Effector memory CD8-positive, alpha-beta T cell (primary cell): ENCODE results near the gene ZMIZ1.

Experiments
- ATAC-seq: fragments of 150-1000 bp; cut with Tn5 transposase; replicated peaks from 2 replicates; pipeline ENCODE4 v1.10.0; 2021; ENCODE audit warnings: mild to moderate bottlenecking, moderate library complexity
- DNase-seq, 3 experiments: peaks; one replicate each; pipeline ENCODE4 v3.0.0; 2021
- H3K27ac Mint-ChIP-seq, 2 donors: one replicate each; pipeline ENCODE4 v1.8.0; 2022; ENCODE audit warnings: mild to moderate bottlenecking in 2 of 2, mixed read lengths in 2 of 2, moderate library complexity in 2 of 2
- H3K27me3 Mint-ChIP-seq, 2 donors: one replicate each; pipeline ENCODE4 v1.8.0; 2022; ENCODE audit warnings: mixed read lengths in 2 of 2
- H3K36me3 Mint-ChIP-seq: one replicate; pipeline ENCODE4 v1.8.0; 2022; ENCODE audit warnings: mild to moderate bottlenecking, moderate library complexity, mixed read lengths; ENCODE audit not compliant: insufficient read depth
- H3K4me1 Mint-ChIP-seq, 2 donors: one replicate each; pipeline ENCODE4 v1.8.0; 2022; ENCODE audit warnings: low read depth in 2 of 2, mixed read lengths in 2 of 2
- H3K4me3 Mint-ChIP-seq, 2 donors: one replicate each; pipeline ENCODE4 v1.8.0; 2022; ENCODE audit warnings: mild to moderate bottlenecking in 2 of 2, mixed read lengths in 2 of 2, moderate library complexity in 2 of 2
- H3K9me3 Mint-ChIP-seq, 2 donors: one replicate each; pipeline ENCODE4 v1.8.0; 2022; ENCODE audit warnings: mixed read lengths in 2 of 2
- total RNA-seq, 9 experiments: gene quantifications; one replicate each; lab custom pipeline; 2026; lab: John Stamatoyannopoulos, UW

Gene ZMIZ1
- 15.4 to 57.5 (median 27.0) reads per million in 9 experiments for total RNA-seq

DNA sequence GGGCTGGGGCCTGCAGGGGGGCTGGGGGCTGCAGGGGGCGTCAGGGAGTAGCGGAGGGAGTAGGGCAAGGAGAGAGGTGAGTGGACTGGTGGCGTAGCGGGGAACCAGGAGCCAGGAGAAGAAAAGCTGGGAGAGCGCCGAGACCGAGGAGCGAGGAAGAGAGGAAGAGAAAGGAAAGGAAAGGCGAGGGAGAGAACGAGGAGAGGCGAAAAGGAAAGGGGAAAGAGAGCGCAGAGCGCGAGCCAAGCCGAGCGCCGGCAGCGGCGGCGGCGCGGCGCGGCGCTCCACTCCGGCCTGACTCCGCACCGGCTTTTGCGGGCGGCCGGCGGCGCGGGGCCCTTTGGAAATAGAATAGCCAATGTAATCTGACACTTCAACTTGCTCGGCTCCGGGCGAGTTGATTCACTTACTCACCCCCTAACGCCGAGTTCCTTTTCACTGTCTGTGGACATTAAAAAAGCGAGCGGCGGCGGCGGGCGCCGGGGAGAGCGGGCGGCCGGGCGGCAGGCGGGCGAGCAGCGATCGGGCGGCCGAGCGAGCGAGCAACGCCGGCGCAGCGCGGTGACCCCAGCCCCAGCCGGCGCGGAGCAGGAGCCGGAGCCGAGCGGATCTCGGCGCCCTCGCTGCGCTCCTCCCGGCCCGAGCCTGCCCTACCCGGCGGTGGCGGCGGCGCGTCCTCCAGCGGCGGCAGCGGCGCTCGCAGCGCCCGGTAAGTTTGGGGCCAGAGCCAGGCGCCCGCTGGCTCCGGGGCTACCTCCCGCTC lies at the start of gene ZMIZ1:
Gene ZMIZ1 (plus strand): TSS at position 405 of the 763 bp plus-strand sequence. CDS start 132,667 bp downstream, outside the sequence.
- Mint-ChIP-seq H3K27me3 (no peaks in the 10 kb centered on the region), H3K4me1 (peaks cover 24 to 38% of the 10 kb centered on the region in 2 donors), H3K9me3 (no peaks in the 10 kb centered on the region), H3K36me3 (peaks cover 15% of the 10 kb centered on the region), H3K27ac (peak within 1 kb of the TSS; percentile 67 to 83), H3K4me3 (peak within 1 kb of the TSS; percentile 68 to 88)
- peak; percentile 66 for ATAC-seq
- peak; percentile 72 to 77 (median 73) for DNase-seq

DNA sequence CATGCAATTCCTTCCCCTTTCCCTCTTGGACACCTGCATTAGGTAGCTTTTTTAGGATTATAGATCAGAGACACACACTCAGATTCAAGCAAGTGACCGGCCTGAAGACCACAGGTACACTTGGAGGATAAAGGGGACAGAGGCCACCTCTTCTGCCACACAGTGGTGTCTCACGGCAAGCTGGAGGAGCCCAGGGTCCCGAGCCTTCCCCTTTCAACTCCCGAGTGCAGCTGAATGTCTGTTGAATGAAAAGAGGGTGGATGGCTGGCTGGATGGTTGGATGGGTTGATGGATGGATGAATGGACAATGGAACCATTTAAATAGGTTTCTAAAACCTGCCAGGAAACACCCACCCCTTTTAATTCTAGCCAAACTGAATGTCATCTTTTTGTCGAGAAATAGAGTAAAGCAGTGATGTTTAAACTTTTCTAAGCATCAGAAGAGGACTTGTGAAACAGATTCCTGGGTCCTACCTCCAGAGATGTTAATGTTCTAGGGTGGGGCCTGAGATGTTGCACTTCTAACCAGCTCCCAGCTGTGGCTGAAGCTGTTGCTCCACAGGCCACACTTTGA lies 49.2 kb upstream of the ZMIZ1 start:
- Mint-ChIP-seq H3K9me3 (peaks cover 0 to 2% of the 10 kb centered on the region in 2 donors), H3K4me3 (no peak overlapping the region), H3K36me3 (no peaks in the 10 kb centered on the region), H3K27ac (no peak overlapping the region), H3K27me3 (peaks cover 6 to 9% of the 10 kb centered on the region in 2 donors), H3K4me1 (peaks cover 6 to 11% of the 10 kb centered on the region in 2 donors)
- ATAC-seq (no peak), DNase-seq (no peak)

- ATAC-seq, result no peak
Observed at GRCh38 chr10:79020015-79020491, 48.7 kb upstream of the ZMIZ1 start.

GRCh38 chr10:79020605-79021004 lies 48.2 kb upstream of the ZMIZ1 start:
- Mint-ChIP-seq H3K27me3 (peaks cover 6 to 9% of the 10 kb centered on the region in 2 donors), H3K4me1 (peaks cover 12 to 18% of the 10 kb centered on the region in 2 donors), H3K36me3 (peaks cover 3% of the 10 kb centered on the region), H3K4me3 (no peak overlapping the region), H3K9me3 (peaks cover 0 to 2% of the 10 kb centered on the region in 2 donors), H3K27ac (no peak overlapping the region)
- ATAC-seq (no peak), DNase-seq (no peak)

More at GRCh38 chr10:79020015-79020491, 48.7 kb upstream of the ZMIZ1 start:
- no peaks in the 10 kb centered on the region for H3K36me3 Mint-ChIP-seq
- DNase-seq, result no peak
- peaks cover 6 to 9% of the 10 kb centered on the region in 2 donors for H3K27me3 Mint-ChIP-seq
- no peak overlapping the region for H3K27ac Mint-ChIP-seq
- H3K9me3 Mint-ChIP-seq, result peaks cover 0 to 2% of the 10 kb centered on the region in 2 donors
- H3K4me3 Mint-ChIP-seq, result no peak overlapping the region
- H3K4me1 Mint-ChIP-seq, result peaks cover 7 to 13% of the 10 kb centered on the region in 2 donors

DNA sequence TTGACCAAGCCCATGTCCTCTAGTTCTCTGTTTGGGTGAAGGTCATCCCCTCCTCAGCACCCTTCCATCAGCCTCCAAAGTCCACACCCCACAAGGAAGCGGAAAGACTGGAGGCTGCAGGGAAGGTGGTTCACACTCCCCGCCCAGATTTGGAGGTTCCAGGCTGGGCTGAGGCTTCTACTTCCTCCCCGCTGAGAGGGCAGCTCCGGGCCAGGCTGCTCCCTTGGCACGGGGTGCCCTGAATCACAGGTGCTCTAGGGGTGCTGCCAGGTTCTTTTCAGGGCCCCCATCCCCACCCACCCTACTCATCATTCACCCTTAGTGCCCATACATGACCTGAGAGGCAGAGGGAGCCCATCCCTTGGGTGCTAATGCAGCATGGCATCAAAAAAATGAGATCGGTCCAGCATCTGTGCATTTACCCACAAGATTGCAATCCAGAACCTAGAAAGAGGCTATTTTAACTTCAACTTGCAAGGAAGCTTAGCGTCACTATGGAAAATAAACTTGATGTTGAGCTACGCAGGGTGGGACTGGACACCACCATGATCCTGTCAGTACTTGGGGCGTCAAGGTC lies 47.3 kb upstream of the ZMIZ1 start:
- DNase-seq (no peak), ATAC-seq (no peak)
- H3K4me1 Mint-ChIP-seq, result peaks cover 19 to 23% of the 10 kb centered on the region in 2 donors
- H3K4me3 Mint-ChIP-seq, result no peak overlapping the region
- H3K27ac Mint-ChIP-seq, result no peak overlapping the region
- H3K27me3 Mint-ChIP-seq, result peaks cover 6 to 9% of the 10 kb centered on the region in 2 donors
- H3K9me3 Mint-ChIP-seq, result peaks cover 0 to 2% of the 10 kb centered on the region in 2 donors
- peaks cover 3% of the 10 kb centered on the region for H3K36me3 Mint-ChIP-seq

- Mint-ChIP-seq H3K9me3 (peaks cover 0 to 2% of the 10 kb centered on the region in 2 donors), H3K4me3 (no peak overlapping the region), H3K27me3 (peaks cover 6 to 9% of the 10 kb centered on the region in 2 donors), H3K4me1 (peaks cover 21 to 27% of the 10 kb centered on the region in 2 donors), H3K27ac (no peak overlapping the region), H3K36me3 (peaks cover 4% of the 10 kb centered on the region)
- ATAC-seq (no peak), DNase-seq (no peak)
Observed at GRCh38 chr10:79021948-79022499, 46.7 kb upstream of the ZMIZ1 start.

- H3K36me3 Mint-ChIP-seq, result peaks cover 11% of the 10 kb centered on the region
- DNase-seq, result no peak
- peaks cover 27 to 34% of the 10 kb centered on the region in 2 donors for H3K4me1 Mint-ChIP-seq
- no peak for ATAC-seq
- H3K27me3 Mint-ChIP-seq, result peaks cover 2 to 4% of the 10 kb centered on the region in 2 donors
- peak overlapping the region in 1 of 2 donors; percentile 23 for H3K27ac Mint-ChIP-seq
- no peaks in the 10 kb centered on the region for H3K9me3 Mint-ChIP-seq
- peak overlapping the region in 1 of 2 donors; percentile 56 for H3K4me3 Mint-ChIP-seq
Observed at GRCh38 chr10:79022565-79023230, 46.1 kb upstream of the ZMIZ1 start.

- Mint-ChIP-seq H3K4me1 (peaks cover 33 to 40% of the 10 kb centered on the region in 2 donors), H3K4me3 (no peak overlapping the region), H3K9me3 (no peaks in the 10 kb centered on the region), H3K27ac (no peak overlapping the region), H3K27me3 (no peaks in the 10 kb centered on the region), H3K36me3 (peaks cover 13% of the 10 kb centered on the region)
- DNase-seq (no peak), ATAC-seq (no peak)
Observed at GRCh38 chr10:79023240-79024162, 45.3 kb upstream of the ZMIZ1 start.

DNA sequence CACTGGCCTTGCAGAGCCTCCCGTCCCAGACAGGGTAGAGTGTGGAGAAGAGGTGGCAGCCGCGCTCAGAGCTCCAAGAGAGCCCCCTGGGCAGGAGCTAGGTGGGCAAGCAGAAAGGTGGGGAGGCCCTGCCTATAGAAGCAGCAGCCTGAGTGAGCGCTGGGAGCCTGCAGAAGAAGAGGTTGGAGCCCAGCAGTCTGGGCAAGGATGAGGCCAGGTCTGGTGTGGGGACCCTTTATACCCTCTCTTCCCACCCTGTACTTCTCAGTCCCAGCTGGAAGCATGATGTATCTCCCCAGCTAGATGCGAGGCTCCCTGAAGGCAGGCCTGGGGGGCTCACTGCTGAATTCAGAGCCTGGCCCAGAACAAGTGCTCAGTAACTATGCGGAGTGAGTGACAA lies 44.5 kb upstream of the ZMIZ1 start:
- no peak for DNase-seq
- H3K27me3 Mint-ChIP-seq, result no peaks in the 10 kb centered on the region
- no peak overlapping the region for H3K27ac Mint-ChIP-seq
- peaks cover 36 to 42% of the 10 kb centered on the region in 2 donors for H3K4me1 Mint-ChIP-seq
- H3K36me3 Mint-ChIP-seq, result peaks cover 13% of the 10 kb centered on the region
- no peaks in the 10 kb centered on the region for H3K9me3 Mint-ChIP-seq
- no peak for ATAC-seq
- H3K4me3 Mint-ChIP-seq, result no peak overlapping the region

GRCh38 chr10:79024720-79025198 lies 44.0 kb upstream of the ZMIZ1 start:
- DNase-seq (no peak), ATAC-seq (no peak)
- H3K27ac Mint-ChIP-seq, result peak overlapping the region; percentile 7 to 84

GRCh38 chr10:79025199-79025832 lies 43.5 kb upstream of the ZMIZ1 start:
- DNase-seq (peak; percentile 71 to 72 (median 72)), ATAC-seq (peak; percentile 61)
- Mint-ChIP-seq H3K36me3 (peaks cover 13% of the 10 kb centered on the region), H3K4me3 (peak overlapping the region; percentile 22 to 63), H3K27ac (peak overlapping the region; percentile 7 to 84), H3K27me3 (peaks cover 0 to 2% of the 10 kb centered on the region in 2 donors), H3K4me1 (peaks cover 39 to 46% of the 10 kb centered on the region in 2 donors), H3K9me3 (no peaks in the 10 kb centered on the region)

More at GRCh38 chr10:79024720-79025198, 44.0 kb upstream of the ZMIZ1 start:
- no peaks in the 10 kb centered on the region for H3K9me3 Mint-ChIP-seq
- H3K4me3 Mint-ChIP-seq, result peak overlapping the region; percentile 22 to 63
- H3K27me3 Mint-ChIP-seq, result no peaks in the 10 kb centered on the region
- H3K4me1 Mint-ChIP-seq, result peaks cover 39 to 44% of the 10 kb centered on the region in 2 donors
- H3K36me3 Mint-ChIP-seq, result peaks cover 13% of the 10 kb centered on the region
